Neutrophil (primary cell): ENCODE data around the gene ADGRL3.

Experiments used
- H3K27ac ChIP-seq: fragments of 200-600 bp; sonication (generic); 2 replicates; pipeline ENCODE4 v1.5.1; 2016; ENCODE audit warnings: mild to moderate bottlenecking, moderate library complexity
- H3K27me3 ChIP-seq: fragments of 200-600 bp; sonication (generic); 2 replicates; pipeline ENCODE4 v1.6.0; 2016; ENCODE audit warnings: mild to moderate bottlenecking
- H3K36me3 ChIP-seq: fragments of 200-600 bp; sonication (generic); 2 replicates; pipeline ENCODE4 v1.5.1; 2017
- H3K4me1 ChIP-seq, 2 experiments: fragments of 200-600 bp in 1 of 2; sonication (generic) in 1 of 2; 1 replicate in 1 of 2; 2 replicates in 1 of 2; pipeline versions ENCODE4 v1.5.1 to v1.6.1; 2013 to 2016; ENCODE audit warnings: low read depth in 1 of 2, low read length in 1 of 2, mild to moderate bottlenecking in 1 of 2, moderate library complexity in 1 of 2; ENCODE audit not compliant: control insufficient read depth in 1 of 2, insufficient read depth in 1 of 2
- H3K4me3 ChIP-seq, 2 experiments: fragments of 200-600 bp in 1 of 2; sonication (generic) in 1 of 2; 1 replicate in 1 of 2; 2 replicates in 1 of 2; pipeline ENCODE4 v1.5.1; 2013 to 2016; ENCODE audit warnings: low read depth in 1 of 2, low read length in 1 of 2, mild to moderate bottlenecking in 1 of 2, moderate library complexity in 1 of 2
- H3K9me3 ChIP-seq: fragments of 200-600 bp; sonication (generic); 2 replicates; pipeline ENCODE4 v1.5.1; 2016
- CTCF ChIP-seq: fragments of 200-600 bp; sonication (generic); IDR thresholded peaks from 2 replicates; pipeline ENCODE4 v1.5.1; 2016; ENCODE audit warnings: antibody characterized with exemption

The ADGRL3 gene

DNA sequence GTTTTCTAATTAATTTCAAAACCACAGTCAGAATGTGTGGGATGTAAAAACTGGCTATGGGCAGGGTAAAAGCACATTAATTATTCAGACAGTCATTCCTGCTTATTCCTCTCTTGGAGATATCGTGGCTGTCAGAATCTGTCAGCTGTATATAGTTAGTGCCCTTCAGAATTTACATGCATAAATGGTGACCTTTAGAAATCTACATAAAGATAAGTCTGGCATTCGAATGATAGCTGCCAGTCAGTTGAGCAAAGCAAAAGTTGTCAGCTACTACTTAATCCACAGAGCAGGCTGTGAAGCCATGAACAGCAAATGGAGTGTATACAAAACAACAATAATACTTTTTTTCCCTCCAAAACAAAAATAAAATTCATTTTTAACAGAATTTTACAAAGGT lies 189.5 kb downstream of the ADGRL3 start:
- H3K27me3 ChIP-seq = no peaks in the 10 kb centered on the region
- no peaks in the 10 kb centered on the region for H3K36me3 ChIP-seq
- H3K27ac ChIP-seq = no peak overlapping the region
- no peak overlapping the region for H3K4me3 ChIP-seq
- no peaks in the 10 kb centered on the region for H3K4me1 ChIP-seq
- H3K9me3 ChIP-seq = no peaks in the 10 kb centered on the region
- TF ChIP-seq CTCF = no peak

GRCh38 chr4:61395754-61396153 lies 195.6 kb downstream of the ADGRL3 start:
- Histone ChIP-seq H3K36me3 (no peaks in the 10 kb centered on the region), H3K9me3 (no peaks in the 10 kb centered on the region), H3K27me3 (no peaks in the 10 kb centered on the region), H3K4me1 (peaks cover 0 to 4% of the 10 kb centered on the region in 2 experiments), H3K27ac (no peak overlapping the region), H3K4me3 (no peak overlapping the region)
- no peak for TF ChIP-seq CTCF

DNA sequence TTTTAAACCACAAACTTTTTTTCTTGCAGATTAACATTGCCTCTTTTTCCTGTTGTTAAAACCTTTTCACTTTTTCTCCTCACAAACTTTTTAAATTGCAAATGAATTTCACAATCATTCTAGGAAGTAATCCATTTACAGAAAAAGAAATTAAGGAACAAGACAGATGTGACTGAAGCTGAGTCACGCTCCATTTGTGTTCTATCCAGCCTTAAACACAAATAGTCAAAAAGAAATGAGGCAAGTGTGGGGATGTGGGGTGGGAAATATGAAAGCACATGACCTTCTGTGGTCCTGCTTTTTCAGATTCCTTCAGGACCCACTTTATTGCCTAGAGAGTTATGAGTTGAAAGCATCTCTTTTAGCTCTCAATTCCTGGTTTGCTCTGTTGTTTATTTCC lies 197.0 kb downstream of the ADGRL3 start:
- TF ChIP-seq CTCF = no peak
- Histone ChIP-seq H3K4me1 (peaks cover 0 to 4% of the 10 kb centered on the region in 2 experiments), H3K4me3 (no peak overlapping the region), H3K9me3 (no peaks in the 10 kb centered on the region), H3K36me3 (no peaks in the 10 kb centered on the region), H3K27ac (no peak overlapping the region), H3K27me3 (no peaks in the 10 kb centered on the region)

DNA sequence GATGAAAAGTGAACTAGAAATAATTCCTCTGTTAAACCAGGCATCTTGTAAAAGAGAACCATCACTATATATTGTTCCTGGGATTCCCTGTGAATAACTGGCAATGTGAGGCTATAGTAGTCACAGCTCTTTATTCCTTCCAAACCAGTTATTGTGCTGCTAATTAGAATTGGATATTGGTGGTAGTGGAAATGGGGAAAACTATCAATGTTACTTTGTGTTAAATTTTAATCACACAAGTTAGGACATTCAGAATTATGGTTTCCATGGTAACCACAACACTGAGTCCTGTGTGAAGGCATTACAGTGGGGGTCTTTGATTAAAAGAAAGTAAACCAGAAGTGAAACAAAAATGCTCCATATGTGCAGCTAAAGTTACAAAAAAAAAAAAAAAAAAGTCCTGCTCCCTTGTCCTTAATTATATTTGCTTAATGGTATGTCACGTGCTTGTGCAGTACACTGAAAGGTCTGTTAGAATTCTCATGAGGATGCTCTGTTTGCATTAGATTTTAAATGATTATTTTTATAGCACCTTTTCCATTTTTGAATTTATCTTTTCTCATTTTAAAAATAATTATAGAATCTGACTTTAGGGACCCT lies 200.4 kb downstream of the ADGRL3 start:
- no peak overlapping the region for H3K27ac ChIP-seq
- no peaks in the 10 kb centered on the region for H3K27me3 ChIP-seq
- H3K4me1 ChIP-seq = peaks cover 0 to 4% of the 10 kb centered on the region in 2 experiments
- H3K9me3 ChIP-seq = no peaks in the 10 kb centered on the region
- no peaks in the 10 kb centered on the region for H3K36me3 ChIP-seq
- no peak for TF ChIP-seq CTCF
- no peak overlapping the region for H3K4me3 ChIP-seq

DNA sequence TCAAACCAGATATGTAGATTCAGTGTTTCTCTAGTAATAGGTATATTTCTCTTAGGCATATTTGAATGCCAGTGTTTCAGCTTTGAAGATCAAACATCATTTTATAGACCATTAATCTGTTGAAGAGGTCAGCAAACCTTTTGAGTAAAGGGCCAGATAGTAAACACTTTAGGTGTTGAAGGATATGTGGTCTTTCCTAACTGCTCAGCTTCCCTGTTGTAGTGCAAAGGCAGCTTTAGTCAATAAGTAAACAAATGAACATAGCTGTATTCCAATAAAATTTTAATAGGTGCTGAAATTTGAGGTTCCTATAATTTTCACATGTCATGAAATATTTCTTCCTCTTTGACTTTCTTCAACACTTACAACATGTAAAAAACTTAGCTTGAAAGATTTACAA lies 201.6 kb downstream of the ADGRL3 start:
- no peak overlapping the region for H3K4me3 ChIP-seq
- no peaks in the 10 kb centered on the region for H3K9me3 ChIP-seq
- no peak overlapping the region for H3K27ac ChIP-seq
- H3K36me3 ChIP-seq = no peaks in the 10 kb centered on the region
- H3K4me1 ChIP-seq = peaks cover 0 to 4% of the 10 kb centered on the region in 2 experiments
- no peaks in the 10 kb centered on the region for H3K27me3 ChIP-seq
- no peak for TF ChIP-seq CTCF

DNA sequence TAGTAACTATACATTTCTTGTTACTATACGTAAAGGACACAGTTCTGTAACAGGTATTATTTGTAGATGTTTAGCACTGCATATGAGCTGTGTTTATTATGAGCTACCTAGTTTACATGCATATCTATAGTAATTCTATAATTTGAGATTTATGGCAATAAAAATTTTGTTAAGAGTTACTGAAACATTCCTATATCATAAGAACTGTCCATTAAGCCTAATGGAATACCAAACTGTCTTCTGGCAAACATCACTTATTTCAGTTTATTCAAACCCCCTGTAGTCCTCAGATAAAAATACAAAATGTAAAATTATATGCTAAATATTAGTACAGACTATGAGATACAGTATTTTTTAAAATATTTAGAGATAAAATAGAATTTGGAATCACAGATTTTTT lies 205.2 kb downstream of the ADGRL3 start:
- no peaks in the 10 kb centered on the region for H3K36me3 ChIP-seq
- H3K4me3 ChIP-seq = no peak overlapping the region
- no peak overlapping the region for H3K27ac ChIP-seq
- no peak for TF ChIP-seq CTCF
- H3K4me1 ChIP-seq = no peaks in the 10 kb centered on the region
- no peaks in the 10 kb centered on the region for H3K9me3 ChIP-seq
- no peaks in the 10 kb centered on the region for H3K27me3 ChIP-seq
